AG10803 (cell line): ENCODE measurements around the gene FAM107A.

ENCODE experiments used
- DNase-seq: peaks from one replicate; pipeline ENCODE4 v3.0.0; 2010; ENCODE audit warnings: low read depth
- H3K4me3 ChIP-seq: 2 replicates; pipeline ENCODE4 v1.5.1; 2011; ENCODE audit warnings: mild to moderate bottlenecking, low read length, control low read depth
- TF ChIP-seq, protein P1 (sequence below): conservative IDR thresholded peaks from 2 replicates; pipeline ENCODE4 v1.5.1; 2011; ENCODE audit warnings: mild to moderate bottlenecking, low read length, control low read depth, inconsistent platforms

The FAM107A gene

DNA sequence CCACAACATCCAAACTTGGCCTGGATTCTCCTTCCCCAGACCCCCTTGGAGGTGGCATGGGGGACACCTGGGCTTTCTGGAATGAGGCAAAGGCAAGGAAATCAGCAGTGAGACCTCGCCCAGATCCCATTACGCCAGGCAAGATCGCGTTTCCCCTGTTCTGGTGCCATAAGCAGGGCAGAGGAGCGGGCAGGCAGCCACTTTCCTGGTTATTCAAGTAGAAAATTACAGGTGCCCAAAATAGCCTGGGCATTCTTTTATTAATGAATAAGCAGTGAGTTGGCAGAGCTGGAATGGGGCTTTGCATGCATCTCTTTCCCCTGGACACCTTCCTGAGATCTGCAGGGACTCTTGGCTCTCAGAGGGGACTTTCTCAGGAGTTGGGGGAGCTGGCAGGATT, 31.5 kb upstream of the FAM107A start:
- TF ChIP-seq, protein P1, sequence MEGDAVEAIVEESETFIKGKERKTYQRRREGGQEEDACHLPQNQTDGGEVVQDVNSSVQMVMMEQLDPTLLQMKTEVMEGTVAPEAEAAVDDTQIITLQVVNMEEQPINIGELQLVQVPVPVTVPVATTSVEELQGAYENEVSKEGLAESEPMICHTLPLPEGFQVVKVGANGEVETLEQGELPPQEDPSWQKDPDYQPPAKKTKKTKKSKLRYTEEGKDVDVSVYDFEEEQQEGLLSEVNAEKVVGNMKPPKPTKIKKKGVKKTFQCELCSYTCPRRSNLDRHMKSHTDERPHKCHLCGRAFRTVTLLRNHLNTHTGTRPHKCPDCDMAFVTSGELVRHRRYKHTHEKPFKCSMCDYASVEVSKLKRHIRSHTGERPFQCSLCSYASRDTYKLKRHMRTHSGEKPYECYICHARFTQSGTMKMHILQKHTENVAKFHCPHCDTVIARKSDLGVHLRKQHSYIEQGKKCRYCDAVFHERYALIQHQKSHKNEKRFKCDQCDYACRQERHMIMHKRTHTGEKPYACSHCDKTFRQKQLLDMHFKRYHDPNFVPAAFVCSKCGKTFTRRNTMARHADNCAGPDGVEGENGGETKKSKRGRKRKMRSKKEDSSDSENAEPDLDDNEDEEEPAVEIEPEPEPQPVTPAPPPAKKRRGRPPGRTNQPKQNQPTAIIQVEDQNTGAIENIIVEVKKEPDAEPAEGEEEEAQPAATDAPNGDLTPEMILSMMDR = no peak
- no peak overlapping the region for H3K4me3 ChIP-seq
- no peak for DNase-seq

DNA sequence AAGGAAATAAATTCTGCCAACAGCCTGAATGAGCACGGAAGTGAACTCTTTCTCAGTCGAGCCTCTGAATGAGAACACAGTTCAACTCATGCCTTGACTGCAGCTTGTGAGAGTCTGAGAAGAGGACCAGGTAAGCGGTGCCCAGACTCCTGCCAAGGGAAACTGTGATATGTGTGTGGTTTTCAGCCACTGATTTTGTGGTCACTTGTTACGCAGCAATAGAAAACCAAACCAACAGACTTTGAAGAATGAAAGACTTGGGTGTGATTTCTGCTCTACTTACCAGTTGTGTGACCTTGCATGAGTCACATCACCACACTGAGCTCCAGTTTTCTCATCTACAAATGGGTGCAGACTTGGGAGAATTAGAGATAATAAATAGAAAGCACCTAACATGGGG, 30.6 kb upstream of the FAM107A start:
- no peak for DNase-seq
- TF ChIP-seq, protein P1 = no peak
- H3K4me3 ChIP-seq = no peak overlapping the region

DNA sequence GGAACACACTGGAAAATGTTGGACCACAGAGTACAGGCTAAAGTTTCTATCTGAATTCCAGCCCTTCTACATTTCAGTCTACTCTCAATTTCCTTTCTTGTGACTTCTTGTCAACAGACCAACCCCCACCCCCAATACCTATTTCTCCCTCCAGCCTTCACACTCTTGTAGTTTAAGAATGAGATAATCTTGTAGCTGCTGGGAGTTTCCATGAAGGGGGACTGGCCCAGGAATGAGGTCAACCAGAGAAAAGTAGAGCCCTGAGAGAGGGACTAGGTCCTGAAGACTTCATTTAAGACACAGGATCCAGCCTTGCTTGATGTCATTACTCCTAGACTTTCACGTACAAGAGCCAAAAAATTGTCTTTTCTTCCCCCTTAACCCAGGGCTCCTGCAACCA, 29.5 kb upstream of the FAM107A start:
- TF ChIP-seq, protein P1 = no peak
- no peak for DNase-seq
- H3K4me3 ChIP-seq = no peak overlapping the region

DNA sequence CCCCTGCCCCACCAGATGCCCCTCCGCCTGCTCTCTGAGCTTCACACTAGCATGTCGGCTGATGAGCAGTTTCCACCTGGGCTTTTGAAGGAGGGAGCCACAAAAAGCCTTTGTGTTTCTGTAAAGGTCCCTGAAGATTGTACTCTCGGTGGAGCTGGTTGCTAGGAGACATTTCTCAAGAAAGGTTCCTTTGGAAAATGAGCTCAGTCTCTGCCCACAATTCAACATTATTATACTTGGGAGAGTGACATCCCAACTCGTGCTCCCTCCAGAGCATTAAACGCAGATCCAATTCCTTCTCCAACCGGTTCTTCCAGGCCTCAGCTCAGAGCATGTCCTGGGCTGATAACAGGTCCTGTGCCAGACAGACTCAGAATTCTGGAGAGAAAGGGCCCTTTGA, 26.8 kb upstream of the FAM107A start:
- no peak for DNase-seq
- TF ChIP-seq, protein P1 = no peak
- no peak overlapping the region for H3K4me3 ChIP-seq

DNA sequence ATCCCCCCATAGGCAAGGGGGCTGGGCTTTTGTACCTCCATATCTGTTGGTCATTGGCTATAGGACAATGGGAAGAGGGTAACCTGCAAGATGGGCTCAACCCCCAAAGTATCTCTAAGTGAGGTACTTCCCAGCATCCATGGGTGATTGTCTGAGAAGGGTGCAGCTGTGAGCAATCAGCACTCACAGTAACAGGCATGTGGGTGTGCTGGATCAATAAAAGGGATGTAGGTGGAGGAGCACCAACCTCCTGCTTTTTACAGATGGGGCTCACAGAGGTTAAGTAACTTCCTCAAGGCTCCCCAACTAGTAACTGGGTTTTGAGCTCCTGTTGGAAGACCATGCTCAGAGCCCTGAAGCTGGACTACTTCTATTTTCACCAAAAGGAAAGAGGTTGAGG, 26.4 kb upstream of the FAM107A start:
- DNase-seq = no peak
- TF ChIP-seq, protein P1 = no peak
- no peak overlapping the region for H3K4me3 ChIP-seq

DNA sequence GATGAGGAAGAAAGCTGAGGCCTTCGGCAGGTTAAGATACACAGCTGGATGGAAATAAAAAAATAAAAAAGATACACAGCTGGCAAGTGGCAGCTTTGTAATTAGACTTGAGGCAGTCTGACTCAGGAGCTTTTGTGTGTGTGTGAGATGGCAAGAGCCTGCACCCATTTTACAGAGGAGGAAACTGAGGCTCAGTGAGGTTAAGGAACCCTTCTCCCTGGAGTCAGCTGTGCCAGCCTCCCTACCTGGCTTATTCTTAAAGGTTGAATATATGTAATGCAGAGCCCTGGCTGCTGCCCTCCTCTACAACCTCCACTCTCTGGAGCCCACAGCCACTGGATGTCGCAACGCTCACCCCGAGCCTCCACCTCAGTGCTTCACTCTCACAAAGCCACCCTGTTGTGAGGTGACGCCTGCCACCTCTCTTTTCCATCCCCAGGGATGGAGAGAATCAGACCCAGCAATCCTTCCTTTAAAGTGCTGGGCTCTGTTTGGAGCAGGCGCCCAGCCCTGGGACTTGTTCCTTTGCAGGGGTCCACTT, 20.6 kb upstream of the FAM107A start:
- no peak for DNase-seq
- H3K4me3 ChIP-seq = no peak overlapping the region
- TF ChIP-seq, protein P1 = no peak

DNA sequence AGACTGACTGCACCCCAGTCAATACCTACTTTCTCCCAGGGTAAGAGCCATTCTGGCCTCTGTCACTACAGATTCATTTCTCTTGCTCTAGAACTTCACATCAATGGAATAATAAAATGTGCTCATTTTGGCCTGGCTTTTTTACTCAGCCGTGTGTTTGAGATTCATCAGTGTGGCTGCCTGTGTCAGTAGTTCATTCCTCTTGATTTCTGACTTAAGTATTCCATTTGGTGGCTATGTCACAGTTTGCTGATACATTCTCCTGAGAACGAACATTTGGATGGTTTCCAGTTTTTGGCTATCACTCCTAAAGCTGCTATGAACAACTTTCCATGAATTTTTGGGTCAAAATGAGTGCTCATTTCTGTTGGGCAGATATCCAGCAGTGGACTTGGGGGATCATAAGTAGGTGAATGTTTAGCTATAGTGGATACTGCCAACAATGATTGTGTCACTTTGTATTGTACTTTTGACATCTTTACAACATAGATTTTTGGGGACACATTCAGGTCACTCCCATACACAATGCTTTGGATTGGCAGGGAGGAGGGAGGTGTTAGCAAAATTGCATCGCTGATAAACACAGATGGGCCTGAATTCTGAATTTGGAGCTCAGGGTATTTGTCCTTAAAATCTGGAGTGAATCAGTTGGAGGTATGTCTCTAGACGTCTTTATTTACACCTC, 19.8 kb upstream of the FAM107A start:
- TF ChIP-seq, protein P1 = no peak
- DNase-seq = no peak
- H3K4me3 ChIP-seq = no peak overlapping the region
